Measurements from ENCODE around the gene CDK17. TPM values are rescaled to one million over a fixed set of nuclear protein-coding genes. Genes with fewer than 3 reads are reported as not detected.
"Not testable (repeated sequence)": the region's sequence is repeated elsewhere in the genome, so short reads cannot be mapped to it uniquely, and the experiment has no call there.

Gene CDK17
- total RNA-seq, 1 experiment from 2014 or later: 21.4 TPM

GRCh38 chr12:96403870-96404269 is 3.6 kb upstream of the CDK17 start:
- no TSS peak for BruUV-seq (replicated peaks)
- no peak for DNase-seq (ENCODE audit: low read depth, low spot score)
- Histone ChIP-seq H3K9me3 (ENCODE audit: control insufficient read depth in 1 of 2, insufficient read depth in 1 of 2, low read depth in 1 of 2, low read length in 2 of 2) (no peaks in the 10 kb centered on the region), H3K9me2 (ENCODE audit: insufficient read depth) (no peaks in the 10 kb centered on the region), H3K4me1 (ENCODE audit: control insufficient read depth in 1 of 2, insufficient read depth in 2 of 2, low read length in 2 of 2) (peaks cover 2 to 13% of the 10 kb centered on the region in 2 experiments; a peak in 2 of 4 replicates), H3K4me3 (replicated peaks in 1 of 2; ENCODE audit: low read depth in 1 of 2, low read length in 2 of 2) (no peak overlapping the region), H3K27ac (ENCODE audit: low read depth, low read length) (no peak overlapping the region), H3K9ac (ENCODE audit: low read length) (no peak overlapping the region), H3K36me3 (ENCODE audit: control insufficient read depth in 1 of 2, insufficient read depth in 2 of 2, low read length in 2 of 2) (no peaks in the 10 kb centered on the region), H2AFZ (ENCODE audit: low read depth, low read length, poor library complexity, severe bottlenecking) (no peak overlapping the region), H3K79me2 (ENCODE audit: insufficient read depth, low read length) (peaks cover 9% of the 10 kb centered on the region), H4K20me1 (ENCODE audit: insufficient read depth) (no peaks in the 10 kb centered on the region), H3K27me3 (ENCODE audit: insufficient read depth, low read length) (no peaks in the 10 kb centered on the region), H3K4me2 (ENCODE audit: low read length) (no peak overlapping the region)
- no peak for TF ChIP-seq ZFX (IDR thresholded peaks at IDR 0.05)
- TF ChIP-seq EGR1 (IDR thresholded peaks at IDR 0.05; ENCODE audit: low read depth): no peak
- TF ChIP-seq SRF (IDR thresholded peaks at IDR 0.05; ENCODE audit: low read depth): no peak
- TF ChIP-seq EZH2 (IDR thresholded peaks at IDR 0.05): no peak
- no peak for TF ChIP-seq CEBPB (IDR thresholded peaks at IDR 0.05; ENCODE audit: low read depth)
- TF ChIP-seq POLR2AphosphoS5 (IDR thresholded peaks at IDR 0.05; ENCODE audit: low read depth, low read length): no peak
- no peak for ATAC-seq
- ChIA-PET RAD21 (ENCODE audit: low non-redundant PET in 1 of 2, low total read pairs in 2 of 2, uncharacterized antibody in 2 of 2, unreplicated experiment in 2 of 2) (no interaction called here), POLR2A (interaction anchor here (0.6 kb wide), 1 partner anchor 113 kb away, joined by 3 read pairs; no protein-coding TSS in a partner anchor), CTCF (no interaction called here)
- intact Hi-C loops (cut with micrococcal nuclease): loop anchor here (5.0 kb wide), 2 partner anchors 98 to 187 kb away; no protein-coding TSS in a partner anchor

GRCh38 chr12:96402522-96402921 is 2.3 kb upstream of the CDK17 start:
- H3K79me2 ChIP-seq (ENCODE audit: insufficient read depth, low read length): peaks cover 23% of the 10 kb centered on the region
- RAD21 ChIA-PET (ENCODE audit: low non-redundant PET in 1 of 2, low total read pairs in 2 of 2, uncharacterized antibody in 2 of 2, unreplicated experiment in 2 of 2): not testable (repeated sequence)

More at GRCh38 chr12:96402522-96402921, 2.3 kb upstream of the CDK17 start:
- ATAC-seq; H3K27me3 ChIP-seq (ENCODE audit: insufficient read depth, low read length); BruUV-seq (replicated peaks); H3K9ac ChIP-seq (ENCODE audit: low read length); H3K9me2 ChIP-seq (ENCODE audit: insufficient read depth); H3K27ac ChIP-seq (ENCODE audit: low read depth, low read length); H4K20me1 ChIP-seq (ENCODE audit: insufficient read depth); H3K9me3 ChIP-seq (ENCODE audit: control insufficient read depth in 1 of 2, insufficient read depth in 1 of 2, low read depth in 1 of 2, low read length in 2 of 2); DNase-seq (ENCODE audit: low read depth, low spot score); H3K4me3 ChIP-seq (replicated peaks in 1 of 2; ENCODE audit: low read depth in 1 of 2, low read length in 2 of 2); H3K36me3 ChIP-seq (ENCODE audit: control insufficient read depth in 1 of 2, insufficient read depth in 2 of 2, low read length in 2 of 2): not testable (repeated sequence)
- Histone ChIP-seq H3K4me1 (ENCODE audit: control insufficient read depth in 1 of 2, insufficient read depth in 2 of 2, low read length in 2 of 2) (peaks cover 10 to 20% of the 10 kb centered on the region in 2 experiments; a peak in 3 of 4 replicates), H3K4me2 (ENCODE audit: low read length) (0 out of 2 replicates have a peak overlapping the region, but pooled peaks have one; percentile 97), H2AFZ (ENCODE audit: low read depth, low read length, poor library complexity, severe bottlenecking) (peak overlapping the region; percentile 100)
- intact Hi-C loops (cut with micrococcal nuclease): loop anchor here (5.0 kb wide), 2 partner anchors 100 to 185 kb away; no protein-coding TSS in a partner anchor
- ChIA-PET POLR2A (interaction anchor here (0.7 kb wide), 1 partner anchor 60 kb away, joined by 7 read pairs; no protein-coding TSS in a partner anchor), CTCF (interaction anchor here (0.8 kb wide), 1 partner anchor 185 kb away, joined by 3 read pairs; no protein-coding TSS in a partner anchor)

All from HCT116 (cell line).